ENCODE data around the gene GFRAL.

The GFRAL gene

DNA sequence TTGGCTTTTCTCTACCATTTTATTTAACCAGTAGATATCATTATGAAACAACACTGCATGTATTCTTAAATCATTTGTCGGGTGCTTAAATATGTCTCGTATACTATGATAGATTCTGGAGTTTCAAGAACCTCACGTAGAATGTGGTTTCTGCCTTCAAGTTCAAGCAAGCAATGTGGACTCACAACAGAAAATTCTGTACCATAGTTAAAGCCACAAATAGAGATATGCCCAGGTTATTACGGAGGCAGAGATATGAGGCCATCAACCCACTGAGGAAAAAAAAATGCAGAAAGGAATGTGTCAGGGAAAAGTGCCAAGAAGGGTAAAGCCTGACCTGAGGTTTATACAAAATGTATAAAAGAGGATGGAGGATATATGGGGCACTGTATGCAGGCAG lies 109.9 kb downstream of the GFRAL start:
- no peak for DNase-seq

DNA sequence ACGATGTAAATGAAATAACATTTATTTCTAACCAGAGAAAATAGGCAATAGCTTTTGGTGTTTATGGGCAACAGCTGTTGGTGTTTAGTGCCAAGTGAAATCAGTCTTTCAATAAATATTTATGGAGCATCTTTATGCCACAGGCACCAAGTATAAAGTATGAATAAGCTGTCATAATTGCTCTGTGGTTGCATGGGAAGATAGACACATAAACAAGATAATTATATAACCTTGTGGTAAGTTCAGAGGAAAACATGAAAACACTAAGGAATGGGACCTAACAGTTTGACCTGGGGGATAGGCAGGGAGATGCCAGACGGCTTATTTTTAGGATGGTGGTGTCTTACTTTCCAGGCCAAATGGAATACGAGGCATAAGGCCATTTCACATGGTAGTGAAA lies 110.9 kb downstream of the GFRAL start:
- no peak for DNase-seq

DNA sequence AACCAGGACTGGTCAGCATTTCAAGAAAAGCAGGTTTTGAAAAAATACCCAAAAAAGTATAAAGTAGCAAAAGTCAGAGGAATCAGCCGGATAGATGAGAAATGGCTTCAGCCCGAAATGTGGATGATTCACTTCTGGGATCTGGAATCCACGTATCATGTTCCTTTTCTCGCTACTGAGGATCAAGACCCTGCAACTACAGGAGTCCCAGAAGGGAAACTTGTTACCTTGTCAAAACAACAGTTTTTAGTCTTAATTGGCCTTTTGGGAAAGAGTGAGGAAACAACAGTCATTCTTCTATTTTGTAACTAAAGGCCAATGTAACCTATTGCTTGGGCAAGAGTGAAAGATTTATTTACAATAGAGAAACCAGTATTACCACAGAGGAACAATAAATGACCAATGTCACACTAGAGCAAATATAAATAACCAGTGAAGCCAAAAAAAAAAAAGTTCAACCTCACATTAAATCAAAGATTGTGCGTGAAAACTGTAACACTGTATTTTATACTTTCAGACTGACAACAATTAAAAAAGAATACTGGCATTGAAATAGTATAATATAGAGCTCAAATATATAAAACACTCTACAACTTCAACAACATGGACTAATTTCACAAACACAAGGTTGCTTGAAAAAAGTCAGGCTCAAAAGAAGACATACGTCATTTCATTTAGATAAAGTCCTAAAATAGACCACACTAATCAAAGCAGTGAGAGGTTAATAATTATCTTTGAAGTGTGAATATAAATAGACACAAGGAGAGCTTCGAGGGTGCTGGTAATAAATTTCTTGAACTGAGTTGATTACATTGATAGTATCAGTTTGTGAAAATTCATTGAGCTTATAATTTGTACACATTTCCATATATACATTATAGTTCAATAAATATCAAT lies 116.2 kb downstream of the GFRAL start:
- DNase-seq, result no peak

DNA sequence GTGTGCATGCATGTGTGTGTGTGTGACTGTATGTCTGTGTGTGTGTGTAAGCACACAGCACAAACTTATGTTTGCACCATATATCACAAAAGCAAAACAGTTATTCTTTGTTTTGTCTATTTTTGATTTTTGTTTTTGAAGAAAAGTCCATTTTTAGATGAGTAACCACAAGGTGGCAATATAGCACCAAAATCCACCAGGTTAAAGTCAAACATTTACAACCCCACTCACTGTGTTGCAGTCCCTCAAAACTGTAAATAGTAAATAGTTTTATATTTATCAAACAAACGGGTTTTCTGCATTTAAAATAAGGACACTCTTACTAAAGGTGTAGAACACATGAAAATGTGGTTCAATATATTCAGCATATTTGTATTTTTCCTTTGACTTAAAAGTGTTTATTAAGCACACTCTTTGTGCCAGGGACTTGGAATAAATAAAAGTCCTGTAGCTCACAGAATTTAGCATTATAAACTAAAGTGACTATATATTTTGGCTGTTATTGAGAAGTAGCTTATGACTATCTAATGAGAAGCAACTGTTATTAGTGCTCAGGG lies 118.5 kb downstream of the GFRAL start:
- no peak for DNase-seq

DNA sequence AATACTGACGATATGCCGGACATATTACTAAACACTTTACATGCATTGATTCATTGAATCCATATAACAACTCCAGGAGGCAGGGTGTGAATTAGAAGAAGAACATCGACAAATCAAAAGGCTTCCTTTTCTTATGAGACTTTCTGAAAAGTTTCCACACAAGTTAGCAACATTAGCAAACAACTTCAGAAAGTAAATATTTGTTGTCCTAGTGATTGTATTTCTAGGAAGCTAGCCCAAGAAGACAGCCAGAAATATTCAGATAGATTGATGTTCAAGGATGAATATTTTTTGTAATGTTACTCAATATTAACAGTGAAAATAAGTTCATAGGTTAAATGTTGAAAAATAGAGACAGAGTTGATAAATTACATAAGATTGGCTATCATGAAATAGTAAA lies 120.6 kb downstream of the GFRAL start:
- DNase-seq, result no peak

DNA sequence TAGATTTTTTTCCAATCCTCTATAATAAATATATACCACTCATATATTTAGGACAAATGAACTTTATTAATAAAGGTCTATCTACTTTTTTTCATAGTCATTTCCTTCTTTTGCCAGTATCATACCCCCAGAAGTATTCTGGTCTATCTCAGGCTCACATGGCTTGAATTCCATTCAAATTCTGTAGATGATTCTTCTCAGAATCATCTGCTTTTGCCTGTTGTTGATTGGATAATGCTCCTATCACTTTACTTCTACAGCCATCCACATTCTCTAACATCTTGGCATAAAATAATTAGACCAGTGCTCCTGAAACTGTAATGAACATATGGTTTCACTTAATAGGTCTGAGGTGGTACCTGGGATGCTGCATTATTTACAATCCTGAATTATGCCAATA lies 121.2 kb downstream of the GFRAL start:
- DNase-seq, result no peak

DNA sequence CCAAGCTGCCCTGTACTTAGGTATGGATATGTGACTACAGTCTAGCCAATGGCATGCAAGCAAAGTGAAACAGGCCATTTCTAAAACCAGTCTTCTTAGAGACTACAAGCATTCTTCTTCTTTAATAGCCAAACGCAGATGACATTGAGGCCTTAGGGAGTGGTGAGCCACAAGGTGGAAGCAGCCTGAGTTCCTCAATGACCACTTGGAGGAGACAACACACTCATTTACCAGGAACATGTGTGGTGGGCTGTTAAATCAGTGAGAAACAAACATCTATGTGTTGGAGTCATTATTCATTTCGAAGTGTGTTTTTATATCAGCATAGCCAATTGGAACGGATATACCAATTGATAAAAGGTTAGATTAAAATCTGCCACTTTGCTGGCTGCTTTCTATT lies 122.0 kb downstream of the GFRAL start:
- DNase-seq, result no peak

DNA sequence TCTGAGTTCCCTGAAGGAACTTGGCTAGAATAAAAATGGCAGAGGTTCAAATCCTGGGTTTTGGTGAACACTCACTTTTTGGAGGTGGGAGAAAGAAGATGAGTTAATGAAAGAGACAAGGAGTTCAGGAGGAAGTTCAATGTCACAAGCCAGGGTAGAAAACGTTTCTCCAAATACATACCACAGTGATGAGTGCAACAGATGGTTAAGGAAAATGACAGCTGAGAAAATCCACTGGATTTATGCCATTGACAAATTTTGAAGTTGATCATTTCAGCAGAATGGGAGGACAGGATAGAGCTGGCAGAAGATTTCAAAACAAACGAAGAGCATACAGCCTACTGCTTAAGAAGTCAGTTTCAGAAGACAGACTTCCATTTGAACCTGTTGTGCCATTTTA lies 122.7 kb downstream of the GFRAL start:
- DNase-seq, result no peak

Measured in femur (tissue), 1 donor.